GM21526 (cell line): ENCODE measurements around the gene NMRK2.

Source experiments
- ATAC-seq: cut with Tn5 transposase; IDR thresholded peaks from one replicate; pipeline ENCODE4 v1.9.1; 2021; ENCODE audit warnings: moderate library complexity; ENCODE audit not compliant: unreplicated experiment, low FRiP score

Gene NMRK2

DNA sequence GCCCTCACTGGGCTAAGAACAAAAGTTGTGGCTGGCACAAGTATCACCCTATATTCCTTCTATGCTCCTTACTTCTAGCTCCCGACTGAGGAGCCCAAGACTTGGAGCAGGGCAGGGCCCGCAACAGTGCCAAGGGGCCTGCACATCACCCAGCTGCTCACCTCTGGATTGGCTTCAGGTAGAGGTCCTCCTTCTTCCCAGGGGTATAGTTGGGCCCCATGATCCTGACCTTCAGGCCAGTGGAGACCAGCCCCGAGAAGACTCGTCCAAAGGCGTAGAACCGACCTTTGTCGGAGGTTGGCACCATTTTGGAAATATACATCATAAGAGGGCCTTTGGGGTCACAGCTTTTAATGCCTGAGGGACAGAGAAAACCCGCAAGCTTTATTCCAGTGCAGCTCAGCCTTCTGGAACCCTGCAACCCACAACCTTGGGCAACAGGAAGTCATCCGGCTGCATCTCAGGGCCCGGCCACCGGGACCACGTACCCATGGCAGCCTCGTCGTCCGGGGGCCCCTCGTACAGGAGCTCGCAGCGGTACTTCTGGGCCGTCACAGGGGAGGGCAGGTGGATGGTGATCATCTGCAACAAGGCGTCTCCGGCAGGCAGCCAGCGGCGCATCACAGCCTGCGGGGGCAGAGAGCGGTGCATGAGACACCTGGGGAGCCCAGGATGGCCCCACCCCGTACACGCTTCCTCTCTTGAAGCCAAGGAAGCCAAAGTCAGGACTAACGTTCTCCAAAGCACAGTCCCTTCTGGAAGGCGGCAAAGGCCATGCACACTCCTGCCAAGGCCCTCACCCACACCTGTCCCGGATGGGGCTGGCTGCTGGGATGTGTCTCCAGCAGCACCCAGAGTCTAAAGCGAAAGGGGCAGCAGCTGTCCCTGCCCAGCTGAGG lies 47.7 kb downstream of the NMRK2 start:
- no peak for ATAC-seq

DNA sequence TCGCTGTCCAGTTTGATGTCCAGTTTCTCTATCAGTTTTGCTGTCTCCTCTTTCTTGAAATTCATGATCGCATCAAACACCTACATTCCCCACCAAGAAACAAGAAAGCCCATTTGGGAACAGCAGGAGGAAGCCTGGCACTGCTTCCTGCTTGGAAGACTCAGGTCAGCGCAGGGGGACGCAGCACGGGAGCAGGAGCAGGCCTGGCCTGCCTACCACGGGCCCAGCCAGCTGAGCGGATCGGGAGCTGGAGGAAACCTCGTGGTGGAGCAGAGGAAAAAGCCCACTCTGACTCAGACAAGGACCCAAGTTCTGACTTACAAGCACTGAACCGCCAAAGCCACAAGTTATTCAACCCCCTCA lies 48.5 kb downstream of the NMRK2 start:
- ATAC-seq: no peak

- no peak for ATAC-seq
Measured at GRCh38 chr19:3981736-3982681, 49.1 kb downstream of the NMRK2 start.

GRCh38 chr19:3982701-3983541 lies 50.1 kb downstream of the NMRK2 start:
- ATAC-seq: no peak

- ATAC-seq: no peak
Measured at GRCh38 chr19:3983542-3983914, 50.7 kb downstream of the NMRK2 start.

GRCh38 chr19:3983936-3984583 lies 51.2 kb downstream of the NMRK2 start:
- no peak for ATAC-seq

DNA sequence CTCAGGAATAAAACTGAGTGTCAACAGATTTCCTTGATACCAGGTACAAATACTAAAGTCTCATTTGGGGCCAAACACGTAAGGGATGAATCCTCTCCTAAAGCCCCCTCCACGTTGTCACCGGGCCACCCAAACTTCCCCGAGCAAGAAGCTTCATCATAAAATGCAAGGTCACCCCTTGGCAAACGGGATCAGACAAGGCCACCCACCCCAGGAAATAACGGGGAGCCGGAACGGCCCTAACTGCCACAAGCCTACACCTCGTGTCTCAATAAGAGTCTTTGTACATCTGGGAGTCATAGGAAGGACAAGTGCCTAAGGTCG lies 51.7 kb downstream of the NMRK2 start:
- ATAC-seq: no peak

DNA sequence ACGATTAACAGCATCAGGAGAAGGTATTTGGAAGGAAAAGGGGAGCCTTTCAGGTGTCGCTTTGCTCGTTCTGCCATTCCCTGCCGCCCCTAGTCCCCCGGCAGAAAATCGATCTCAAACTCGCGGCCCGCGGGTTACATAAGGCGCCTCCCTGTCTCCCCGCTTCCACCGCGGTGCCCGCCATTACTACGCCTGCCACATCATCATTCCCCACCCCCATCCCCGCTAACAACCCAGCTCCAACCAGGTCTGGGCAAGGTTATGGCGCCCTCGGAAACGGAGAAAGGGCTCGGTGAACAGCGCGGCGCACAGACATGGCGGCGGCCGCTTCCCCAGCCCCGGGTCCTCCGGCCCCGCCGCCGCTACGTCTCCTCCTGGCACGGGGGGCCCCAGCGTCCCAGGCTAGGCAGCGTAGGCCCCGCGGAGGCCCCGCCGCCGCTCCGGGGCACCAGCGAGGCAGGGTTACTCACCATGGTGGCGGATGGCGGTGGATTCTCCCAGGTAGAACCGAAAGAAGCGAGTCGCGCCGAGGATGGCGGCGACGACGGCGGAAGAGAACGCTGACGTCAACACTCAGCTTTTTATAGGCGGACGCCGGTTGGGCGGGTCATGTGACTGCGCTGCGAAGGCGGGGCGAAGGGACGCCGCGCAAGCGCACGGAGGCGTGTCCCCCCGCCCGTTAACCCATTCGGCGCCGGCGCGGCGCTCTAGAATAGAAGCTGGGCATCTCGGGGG lies 52.2 kb downstream of the NMRK2 start, which contains the start of gene EEF2:
Gene EEF2 (minus strand): TSS at position 556 of the 735 bp plus-strand sequence. CDS start 83 bp downstream, at position 473.
- ATAC-seq: peak; percentile 45

DNA sequence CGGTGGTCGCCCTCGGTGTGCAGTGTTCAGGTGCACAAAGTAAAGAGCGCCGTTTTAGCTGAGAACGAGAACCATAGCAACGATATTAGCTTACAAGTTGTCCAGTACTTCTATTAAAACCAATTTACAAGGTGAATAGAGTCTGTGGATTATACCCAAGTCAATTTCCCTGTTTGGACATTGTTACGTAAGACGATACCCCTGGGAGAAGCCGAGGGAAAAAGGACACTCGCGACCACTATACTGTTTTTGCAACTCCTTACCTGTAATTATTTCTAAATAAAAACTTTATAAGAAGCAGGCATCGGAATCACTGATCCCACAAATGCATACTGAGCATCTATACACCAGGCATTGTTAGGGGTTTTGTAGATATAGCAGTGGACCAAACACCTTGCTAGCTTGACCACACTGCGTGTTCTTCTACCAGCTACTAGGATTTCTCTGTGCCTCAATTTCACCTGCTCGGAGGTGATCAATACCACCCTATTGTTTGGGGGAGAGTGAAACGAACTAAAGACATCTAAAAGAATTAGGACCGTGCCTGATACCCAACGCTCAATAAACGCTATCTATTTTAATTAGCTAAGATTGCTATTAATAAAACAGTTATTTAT lies 52.9 kb downstream of the NMRK2 start:
- no peak for ATAC-seq

DNA sequence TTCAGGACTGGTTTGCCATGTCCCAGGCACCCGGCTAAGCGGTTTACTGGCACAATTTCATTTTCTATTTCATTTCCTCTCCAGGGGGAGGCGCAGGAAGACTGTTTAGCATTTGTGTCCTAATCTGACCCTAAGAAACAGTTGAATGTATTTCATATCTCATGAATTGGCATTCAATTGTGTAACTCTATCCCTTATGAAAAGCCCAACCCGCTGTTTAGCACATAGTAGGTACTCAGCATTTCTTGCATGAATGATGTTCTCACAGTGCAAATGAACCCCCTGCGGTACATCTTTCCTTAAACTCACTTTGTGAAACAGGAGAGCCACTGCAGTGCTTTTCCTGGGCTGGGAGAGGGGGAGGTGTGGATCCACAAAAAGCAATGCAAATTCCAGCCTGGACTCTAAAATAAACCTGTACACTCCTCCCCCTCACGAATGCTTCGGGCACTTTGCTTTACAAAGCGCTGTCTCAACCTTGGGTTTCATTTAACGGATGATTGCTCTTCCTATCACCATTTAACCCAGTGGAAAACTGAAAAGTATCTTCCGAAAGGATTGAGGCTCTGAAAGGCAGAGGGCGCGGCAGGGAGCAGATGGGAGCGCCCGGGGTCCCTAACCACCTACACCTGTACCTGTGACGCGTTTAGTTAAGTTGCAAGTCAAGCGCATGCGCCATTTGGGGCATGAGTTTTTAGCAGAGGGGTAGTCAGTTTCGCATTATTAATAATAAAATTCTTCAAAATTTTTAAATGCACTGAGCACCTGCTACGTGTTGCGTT lies 53.6 kb downstream of the NMRK2 start:
- no peak for ATAC-seq

GRCh38 chr19:3987619-3988371 lies 54.9 kb downstream of the NMRK2 start:
- ATAC-seq: no peak

DNA sequence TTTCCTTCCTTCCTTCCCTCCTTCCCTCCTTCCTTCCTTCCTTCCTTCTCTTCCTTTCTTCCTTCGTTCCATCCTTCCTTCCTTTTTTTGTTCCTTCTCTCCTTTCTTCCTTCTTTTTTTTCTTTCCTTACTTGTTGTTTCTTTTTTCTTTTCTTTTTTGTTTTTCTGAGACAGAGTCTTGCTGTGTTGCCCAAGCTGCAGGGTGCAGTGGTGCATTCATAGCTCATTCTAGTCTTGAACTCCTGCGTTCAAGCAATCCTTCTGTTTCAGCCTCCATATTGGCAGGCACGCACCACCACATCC lies 57.9 kb downstream of the NMRK2 start:
- ATAC-seq: no peak
